Suppressor macrophage treated with lipopolysaccharide for 4 hours (primary cell): ENCODE results near the gene PIK3C2G.
"Not testable (repeated sequence)": the region's sequence is repeated elsewhere in the genome, so short reads cannot be mapped to it uniquely, and the experiment has no call there.

Source experiments
- DNase-seq: peaks from one replicate; pipeline ENCODE4 v3.0.0-alpha.2; 2020

Gene PIK3C2G, protein sequence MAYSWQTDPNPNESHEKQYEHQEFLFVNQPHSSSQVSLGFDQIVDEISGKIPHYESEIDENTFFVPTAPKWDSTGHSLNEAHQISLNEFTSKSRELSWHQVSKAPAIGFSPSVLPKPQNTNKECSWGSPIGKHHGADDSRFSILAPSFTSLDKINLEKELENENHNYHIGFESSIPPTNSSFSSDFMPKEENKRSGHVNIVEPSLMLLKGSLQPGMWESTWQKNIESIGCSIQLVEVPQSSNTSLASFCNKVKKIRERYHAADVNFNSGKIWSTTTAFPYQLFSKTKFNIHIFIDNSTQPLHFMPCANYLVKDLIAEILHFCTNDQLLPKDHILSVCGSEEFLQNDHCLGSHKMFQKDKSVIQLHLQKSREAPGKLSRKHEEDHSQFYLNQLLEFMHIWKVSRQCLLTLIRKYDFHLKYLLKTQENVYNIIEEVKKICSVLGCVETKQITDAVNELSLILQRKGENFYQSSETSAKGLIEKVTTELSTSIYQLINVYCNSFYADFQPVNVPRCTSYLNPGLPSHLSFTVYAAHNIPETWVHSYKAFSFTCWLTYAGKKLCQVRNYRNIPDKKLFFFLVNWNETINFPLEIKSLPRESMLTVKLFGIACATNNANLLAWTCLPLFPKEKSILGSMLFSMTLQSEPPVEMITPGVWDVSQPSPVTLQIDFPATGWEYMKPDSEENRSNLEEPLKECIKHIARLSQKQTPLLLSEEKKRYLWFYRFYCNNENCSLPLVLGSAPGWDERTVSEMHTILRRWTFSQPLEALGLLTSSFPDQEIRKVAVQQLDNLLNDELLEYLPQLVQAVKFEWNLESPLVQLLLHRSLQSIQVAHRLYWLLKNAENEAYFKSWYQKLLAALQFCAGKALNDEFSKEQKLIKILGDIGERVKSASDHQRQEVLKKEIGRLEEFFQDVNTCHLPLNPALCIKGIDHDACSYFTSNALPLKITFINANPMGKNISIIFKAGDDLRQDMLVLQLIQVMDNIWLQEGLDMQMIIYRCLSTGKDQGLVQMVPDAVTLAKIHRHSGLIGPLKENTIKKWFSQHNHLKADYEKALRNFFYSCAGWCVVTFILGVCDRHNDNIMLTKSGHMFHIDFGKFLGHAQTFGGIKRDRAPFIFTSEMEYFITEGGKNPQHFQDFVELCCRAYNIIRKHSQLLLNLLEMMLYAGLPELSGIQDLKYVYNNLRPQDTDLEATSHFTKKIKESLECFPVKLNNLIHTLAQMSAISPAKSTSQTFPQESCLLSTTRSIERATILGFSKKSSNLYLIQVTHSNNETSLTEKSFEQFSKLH (N-terminal part only)

DNA sequence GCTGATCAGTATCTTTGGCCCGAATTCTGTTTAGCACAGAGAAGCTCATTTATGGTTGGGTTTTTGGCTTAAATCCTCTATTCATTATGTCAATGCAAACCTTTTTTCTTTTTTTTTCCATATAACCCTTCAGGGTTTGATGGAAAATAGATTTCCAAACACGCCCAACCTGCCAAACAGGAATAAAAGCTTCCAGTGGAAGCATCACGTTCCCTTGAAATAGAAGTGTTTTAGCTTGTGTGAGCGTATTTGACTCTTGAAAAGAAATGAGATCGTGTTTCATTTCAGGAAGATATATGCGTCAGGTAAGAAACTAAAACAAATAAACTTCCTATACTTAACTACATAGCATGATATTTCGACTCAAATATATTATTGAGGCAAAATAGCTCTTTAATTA, at the start of gene PIK3C2G:
Gene PIK3C2G (plus strand): TSS at position 246 of the 400 bp plus-strand sequence. CDS start 20,564 bp downstream, outside the sequence.
- DNase-seq, result no peak

DNA sequence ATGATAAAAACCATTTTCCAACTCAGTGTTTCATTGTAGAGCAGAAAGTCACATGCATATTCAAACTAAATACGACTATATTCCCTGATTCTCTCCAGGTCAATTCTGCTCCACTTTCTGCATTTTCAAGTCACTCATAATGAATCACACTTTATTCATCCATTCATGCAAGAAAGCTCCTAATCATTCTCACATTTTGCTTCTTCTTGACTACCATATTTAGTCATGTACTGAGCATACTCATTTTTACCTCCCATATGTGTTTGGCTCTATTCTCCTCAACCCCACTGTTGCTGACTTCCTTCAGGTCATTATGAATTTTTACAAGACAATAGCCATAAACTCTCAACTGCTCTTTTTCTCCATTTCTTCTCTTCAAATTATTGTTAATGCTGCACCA, 43.4 kb upstream of the PIK3C2G start:
- no peak for DNase-seq

DNA sequence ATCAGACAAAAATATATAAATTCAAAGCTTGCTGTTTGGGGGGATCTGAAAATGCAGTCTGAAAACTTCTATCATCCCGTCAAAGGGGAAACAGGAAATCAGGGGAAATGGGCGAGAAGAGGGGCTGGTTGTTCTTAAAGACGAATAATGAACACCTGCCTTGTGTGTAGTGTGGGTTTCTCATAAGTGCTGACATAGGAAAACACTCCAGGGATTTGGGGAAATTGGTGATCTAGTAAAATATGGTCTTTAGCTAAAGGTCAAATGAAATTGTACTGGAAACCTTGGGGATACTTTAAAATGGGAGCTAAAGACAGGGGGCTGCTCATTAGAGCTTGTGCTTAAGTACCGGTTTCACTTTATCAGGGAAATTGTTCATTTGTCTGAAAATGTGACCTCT, 39.6 kb upstream of the PIK3C2G start:
- no peak for DNase-seq

DNA sequence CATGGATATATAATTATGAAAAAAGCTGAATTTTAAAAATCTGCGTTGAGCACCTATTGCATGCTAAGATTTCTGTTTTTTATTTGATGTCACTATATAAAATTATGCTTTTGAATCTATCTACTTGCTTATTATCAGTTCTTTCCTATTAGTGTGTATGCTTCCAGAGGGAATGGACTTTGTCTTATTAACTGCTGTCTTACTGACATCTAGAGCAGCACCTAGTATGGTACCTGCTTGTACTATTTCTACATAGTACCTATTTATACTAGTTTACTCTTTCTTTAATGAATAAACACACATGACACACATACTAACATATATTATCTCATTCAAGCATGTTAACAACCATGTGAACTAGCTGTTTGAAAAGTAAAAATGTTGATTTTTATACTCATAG, 38.6 kb upstream of the PIK3C2G start:
- DNase-seq, result no peak

DNA sequence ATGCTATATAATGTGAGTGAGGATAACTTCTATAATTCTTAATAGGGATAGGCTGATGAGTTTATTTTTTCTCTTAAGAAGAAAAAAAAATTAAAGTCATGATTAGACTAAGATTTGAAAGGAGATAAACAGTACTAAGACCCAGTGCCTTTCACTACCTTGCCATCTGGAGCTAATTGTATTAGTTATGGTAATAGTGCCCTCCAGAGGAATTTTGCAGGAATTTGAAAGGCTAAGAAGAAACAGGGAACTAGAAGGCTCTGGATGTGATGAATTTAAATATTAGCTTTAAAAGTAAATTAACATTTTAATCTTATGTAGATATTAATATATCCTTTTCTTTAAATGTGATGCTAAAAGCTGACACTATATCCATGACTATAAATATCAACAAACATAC, 36.6 kb upstream of the PIK3C2G start:
- peak; percentile 38 for DNase-seq

DNA sequence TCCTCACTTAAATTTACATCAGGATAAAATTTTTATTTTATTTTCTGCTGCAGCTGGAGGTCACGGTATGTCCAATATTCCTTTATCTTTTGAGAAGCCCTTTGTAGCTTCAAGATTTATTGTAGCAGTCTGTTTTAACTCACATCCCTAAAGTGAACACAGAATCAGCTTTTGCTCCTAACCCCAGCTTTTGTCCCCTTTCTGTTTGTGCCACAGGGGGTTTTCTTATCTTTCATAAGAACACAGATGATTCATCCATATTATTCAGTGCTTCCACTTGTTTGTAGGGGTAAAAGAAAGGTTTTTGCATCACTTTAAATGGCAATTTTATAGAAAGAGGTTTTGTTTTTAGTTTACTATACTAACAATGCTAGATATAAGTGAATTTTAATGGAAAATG, 21.8 kb upstream of the PIK3C2G start:
- peak; percentile 33 for DNase-seq

DNA sequence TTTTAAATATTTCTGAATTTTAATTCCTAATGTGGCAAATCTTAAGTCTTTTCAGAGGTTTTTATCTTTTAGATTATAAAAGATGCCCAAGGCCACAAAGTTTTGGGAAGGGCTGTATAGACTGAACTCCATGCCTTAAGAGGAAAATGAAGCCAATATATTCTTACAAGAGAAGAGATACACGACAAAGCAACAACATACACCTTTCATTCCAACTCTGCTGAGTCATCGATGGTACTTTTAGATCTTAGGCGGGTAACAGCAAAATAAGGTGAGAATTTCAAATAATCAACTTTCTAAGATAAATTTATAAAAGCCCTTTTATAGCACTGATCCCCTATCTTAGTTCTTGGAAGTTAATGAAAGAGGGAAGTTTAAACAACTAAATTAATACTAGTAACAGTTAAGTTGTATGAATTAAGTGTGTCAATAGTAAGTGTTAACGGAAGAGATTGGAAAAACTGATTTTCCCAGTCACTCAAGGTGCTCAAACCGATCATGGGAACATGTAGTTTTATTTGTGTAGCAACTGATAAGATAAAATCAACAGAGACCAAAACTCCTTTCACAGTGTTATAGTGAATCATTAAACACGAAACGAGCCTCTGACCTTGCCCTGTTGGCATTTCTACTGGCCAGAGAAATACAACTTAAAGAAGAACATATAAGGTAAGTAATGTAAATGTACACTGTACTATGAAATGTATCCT, 18.8 kb upstream of the PIK3C2G start:
- no peak for DNase-seq

DNA sequence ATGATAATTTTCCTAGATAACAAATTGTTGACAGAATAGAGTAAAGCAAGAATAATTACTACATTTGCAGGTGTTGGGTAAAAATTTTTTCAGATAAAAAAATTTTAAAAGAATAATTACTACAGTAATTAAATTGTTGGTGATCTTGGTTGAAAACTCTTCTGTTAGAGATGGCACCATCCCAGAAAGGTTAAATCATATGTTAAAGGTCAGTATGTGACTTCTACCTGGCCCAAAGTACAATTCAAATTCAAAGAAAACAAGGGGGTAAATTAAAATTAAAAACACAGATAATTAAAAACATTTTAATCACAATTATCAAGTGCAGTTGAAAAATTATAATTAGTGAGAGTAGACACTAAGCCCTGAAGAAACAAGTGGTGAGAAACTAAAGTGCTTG, 18.1 kb upstream of the PIK3C2G start:
- no peak for DNase-seq

DNA sequence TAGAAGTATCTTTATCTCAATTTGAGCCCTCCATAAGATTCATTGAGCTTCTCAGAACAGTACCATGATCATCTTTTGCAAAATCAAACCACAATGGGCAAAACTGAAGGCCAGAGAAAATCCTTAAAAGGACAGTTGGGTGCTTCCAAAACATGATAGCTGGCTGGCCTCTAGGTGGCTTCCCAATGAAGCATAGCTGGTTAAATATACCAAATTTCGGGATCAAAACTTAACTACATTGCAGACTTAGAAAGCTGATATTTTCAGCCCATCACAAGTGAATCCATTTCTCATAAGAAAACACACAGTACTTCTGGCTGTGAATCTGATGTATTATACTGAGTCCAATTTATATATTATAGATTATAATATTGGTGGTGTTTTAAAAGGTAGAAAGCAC, 15.3 kb upstream of the PIK3C2G start:
- DNase-seq, result no peak

DNA sequence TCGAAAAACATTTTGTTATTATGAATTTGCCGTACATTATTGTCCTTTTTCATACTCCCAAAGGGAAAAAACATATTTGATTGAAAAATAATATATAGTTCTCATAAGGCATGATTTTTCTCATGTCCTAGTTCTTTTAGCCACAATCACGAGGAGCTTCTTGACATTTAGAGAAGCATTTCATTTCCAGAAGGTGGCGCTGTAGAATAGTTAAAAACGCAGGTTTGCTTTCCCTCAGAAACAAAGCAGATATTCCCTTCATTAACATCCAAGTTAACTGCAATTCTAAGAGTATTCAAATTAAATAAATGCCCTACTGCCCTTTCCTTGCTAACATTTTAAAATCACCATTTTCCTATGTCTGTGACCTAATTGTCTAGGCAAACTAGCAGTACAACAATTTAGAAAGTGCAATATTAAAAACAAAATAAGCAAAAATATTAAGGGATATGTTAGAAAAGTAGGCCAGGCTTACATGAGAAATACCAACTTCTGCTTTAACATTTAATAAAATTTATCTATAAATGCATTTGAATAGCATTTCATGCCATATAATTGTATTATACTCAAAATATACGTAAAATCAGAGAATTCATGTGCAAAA, 10.9 kb upstream of the PIK3C2G start:
- DNase-seq, result peak; percentile 65

DNA sequence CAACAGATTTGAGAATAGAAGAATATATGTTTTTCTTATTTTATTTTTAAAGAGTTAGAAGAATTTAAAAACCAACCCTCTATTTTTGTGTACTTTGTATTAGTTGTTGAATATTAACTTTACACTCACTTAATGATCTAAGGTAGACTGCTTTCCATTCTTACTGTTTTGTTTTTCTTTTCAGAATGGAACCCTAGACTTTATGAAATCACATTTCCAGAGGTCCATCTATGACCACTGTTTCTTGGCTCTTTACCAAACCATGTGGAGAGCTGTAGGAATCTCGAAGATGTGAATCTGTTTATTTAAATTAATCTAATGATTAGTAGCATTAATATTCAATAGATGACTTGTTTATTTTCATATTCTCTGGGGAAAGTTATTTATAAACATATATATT, 7.2 kb upstream of the PIK3C2G start:
- DNase-seq, result no peak

DNA sequence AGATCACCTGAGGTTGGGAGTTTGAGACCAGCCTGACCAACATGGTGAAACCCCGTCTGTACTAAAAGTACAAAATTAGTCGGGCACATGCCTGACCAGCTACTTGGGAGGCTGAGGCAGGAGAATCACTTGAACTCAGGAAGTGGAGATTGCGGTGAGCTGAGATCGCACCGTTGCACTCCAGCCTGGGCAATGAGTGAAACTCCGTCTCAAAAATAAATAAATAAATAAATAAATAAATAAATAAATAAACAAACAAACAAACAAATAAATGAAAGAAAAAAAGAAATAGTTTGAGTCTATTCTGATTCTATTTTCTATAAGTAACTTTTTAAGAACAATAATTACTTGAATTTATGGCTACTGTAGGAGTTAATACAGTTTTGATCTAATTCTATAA, 6.3 kb upstream of the PIK3C2G start:
- DNase-seq, result not testable (repeated sequence)

DNA sequence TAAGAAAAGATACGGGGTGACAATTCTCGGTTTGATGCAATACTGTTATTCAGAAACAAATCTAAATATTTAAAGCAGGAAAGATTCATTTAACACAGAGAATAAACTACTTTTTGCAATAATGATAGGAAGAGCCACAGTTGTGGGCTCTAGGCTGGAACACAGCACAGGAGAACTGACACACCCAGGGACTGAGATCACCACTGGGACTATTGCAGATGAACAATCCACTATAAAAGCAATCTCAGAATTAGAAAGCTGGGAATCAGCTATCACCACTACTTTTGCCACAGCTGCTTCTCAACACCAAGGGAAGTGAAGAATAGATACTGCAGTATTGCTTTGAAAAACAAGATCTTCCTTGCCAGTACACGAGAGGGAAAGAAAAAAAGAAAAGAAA, 4.1 kb upstream of the PIK3C2G start:
- DNase-seq, result no peak

DNA sequence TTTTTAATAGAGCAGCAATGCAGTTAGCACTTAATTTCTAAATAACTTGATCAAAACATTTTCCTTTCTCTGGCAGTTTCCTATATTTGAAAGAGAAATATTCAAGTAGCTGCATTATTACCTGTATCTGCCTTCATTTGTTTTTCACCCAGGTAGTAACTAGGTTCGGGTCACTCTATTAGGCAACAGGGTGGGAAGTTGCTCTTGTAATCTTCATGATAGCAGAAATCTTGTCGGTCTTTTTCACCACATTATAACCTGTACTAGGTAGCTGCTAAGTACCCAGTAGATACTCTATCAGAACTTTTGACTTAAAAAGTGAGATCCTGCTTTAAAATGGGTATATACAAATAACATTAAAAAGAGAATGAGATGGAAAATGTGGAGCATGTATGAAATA, 2.4 kb upstream of the PIK3C2G start:
- no peak for DNase-seq

DNA sequence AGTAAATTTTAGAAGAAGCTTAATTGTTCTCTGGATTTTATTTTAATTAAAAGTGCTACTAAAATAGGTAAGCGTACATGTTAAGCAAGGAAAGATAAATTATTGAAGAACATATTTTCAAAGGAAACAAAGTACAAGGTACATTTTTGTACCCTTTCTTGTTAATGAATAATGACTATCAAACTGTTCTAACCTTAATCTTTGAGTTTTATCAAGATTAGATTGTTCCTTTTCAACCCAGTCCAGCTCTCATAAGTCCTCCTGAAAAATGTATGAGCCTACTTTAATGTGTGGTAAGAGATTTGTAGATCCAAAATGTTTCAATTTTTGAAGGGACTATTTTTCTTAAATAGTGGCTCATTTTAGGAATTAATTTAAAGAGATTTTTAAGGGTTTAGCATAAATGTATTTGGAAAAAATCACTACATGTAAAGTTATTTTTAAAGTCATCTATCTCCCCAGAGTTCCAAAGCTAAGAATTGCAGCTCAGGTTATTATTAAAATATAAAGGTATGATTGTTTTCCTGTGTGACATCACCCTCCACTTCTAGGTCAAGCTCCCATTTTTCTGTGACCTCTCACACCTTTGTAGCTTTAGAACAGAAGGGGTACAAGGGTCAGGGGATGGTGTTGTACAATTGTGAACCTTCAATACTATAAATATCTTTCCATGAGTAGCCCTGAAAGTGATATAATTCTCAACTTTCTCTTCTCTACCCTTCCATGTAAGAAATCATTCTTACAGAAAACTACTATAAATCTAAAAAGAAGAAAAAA, 1.2 kb upstream of the PIK3C2G start:
- no peak for DNase-seq

DNA sequence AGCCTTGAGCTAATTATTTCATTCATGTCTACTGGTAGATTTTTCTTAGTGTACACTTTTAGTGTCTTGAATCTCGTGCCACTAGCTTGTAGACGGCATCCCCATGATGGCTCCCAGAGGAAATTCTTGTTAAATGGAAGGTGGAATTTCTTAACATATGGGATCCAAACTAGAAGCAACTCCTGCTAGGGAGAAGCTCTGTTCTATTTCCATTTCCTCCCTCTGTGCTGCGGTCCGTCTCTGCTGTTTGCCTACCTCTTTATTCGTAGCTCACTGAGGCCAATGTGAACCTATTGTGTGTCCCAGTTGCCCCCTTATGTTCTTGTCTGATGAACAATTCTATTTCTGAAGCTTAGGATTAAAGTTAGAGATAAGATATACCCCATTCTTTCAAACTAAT, 588 bp downstream of the PIK3C2G start:
- DNase-seq, result no peak

DNA sequence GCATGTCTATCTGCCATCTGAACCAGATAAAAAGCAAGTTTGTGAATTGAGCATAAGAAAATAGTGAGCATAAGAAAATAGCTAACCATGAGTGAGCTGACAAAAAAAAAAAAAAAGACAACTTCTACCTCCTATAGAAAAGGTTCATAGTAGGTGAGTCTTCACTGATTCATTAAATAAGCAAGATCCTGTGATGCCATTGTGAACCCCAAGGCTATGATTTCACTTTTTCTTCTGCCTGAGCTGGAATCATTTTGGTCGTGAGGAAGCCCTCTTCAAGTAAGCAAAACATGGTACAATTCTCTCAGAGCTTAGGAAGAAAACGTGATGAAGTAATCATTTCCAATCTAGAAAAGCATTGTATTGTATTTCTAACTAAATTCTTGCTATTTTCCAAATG, 1.2 kb downstream of the PIK3C2G start:
- DNase-seq, result no peak

DNA sequence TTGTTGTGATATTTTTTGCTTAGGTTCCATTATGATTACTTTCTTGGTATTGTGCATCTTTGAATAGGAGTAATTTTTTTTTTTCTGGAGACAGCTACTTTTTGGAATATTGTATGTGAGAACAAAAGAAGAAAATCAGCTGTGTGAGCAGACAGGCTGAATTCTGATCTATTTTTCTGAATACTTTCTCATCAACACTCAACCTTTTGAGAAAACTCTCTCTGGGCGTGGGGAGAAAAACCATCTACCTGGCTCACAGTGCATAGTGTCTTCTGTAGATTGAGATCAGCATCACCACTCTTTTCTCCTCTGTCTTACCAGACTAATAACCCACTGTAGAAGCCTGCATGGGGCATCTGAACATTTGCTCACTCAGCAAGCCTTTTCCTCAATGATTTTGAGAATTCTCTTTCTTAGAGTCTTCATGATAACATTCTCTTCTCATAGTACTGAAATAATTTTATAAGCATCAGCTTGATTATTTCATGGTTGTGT, 3.3 kb downstream of the PIK3C2G start:
- no peak for DNase-seq

DNA sequence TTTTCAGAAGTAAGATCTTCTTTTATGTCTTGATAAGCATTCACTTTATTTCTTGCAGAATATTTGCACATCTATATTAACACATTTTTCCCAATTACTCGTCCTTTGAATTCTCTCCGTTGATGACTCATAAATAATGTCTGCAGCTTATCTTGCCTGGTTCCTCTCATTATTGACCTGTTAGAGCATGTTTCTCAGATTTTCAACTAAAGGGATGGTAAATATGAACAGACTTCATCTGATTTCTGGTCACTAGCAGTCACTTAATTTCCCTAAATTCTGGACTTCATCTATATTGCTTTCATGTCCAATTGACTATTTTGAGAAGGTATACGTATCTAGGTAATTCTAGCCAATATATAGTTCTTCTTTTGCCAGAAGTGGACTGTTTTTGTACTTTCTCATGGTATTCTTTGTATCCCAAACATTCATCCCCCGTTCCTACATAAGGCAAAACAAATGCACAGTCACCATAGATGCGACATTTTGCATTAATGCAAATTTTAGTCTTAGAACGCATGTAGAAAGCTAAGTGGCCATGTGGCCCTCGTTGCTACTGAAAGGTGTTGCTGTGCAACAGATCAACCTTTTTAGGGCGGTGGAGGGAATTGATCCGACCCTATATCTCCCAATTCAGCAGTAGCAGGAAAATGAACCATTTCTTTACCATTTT, 6.2 kb downstream of the PIK3C2G start:
- no peak for DNase-seq

DNA sequence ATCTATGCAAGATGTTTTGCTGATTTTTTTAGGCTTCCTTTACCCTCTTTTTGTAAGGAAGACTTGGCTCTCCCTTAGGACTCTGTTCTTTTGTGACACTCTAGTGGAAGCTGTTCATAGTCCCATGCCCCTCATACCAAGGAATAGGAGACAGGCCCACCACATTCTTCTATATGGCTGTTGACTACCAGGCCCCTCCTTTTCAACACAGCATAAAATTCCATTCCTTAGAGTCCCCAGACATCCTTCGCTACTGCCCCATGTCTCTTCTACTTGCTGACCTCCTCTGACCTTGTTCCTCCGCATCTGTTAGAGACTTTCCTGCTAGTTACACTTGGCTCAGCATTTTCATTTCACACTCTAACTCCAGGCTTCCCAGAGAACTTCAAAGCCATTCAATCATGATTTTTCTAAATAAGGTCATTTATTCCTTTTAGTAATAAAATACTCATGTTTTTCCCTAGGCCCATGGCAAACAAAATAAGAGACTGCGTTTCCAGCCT, 9.7 kb downstream of the PIK3C2G start:
- no peak for DNase-seq
